Measurements from ENCODE around the gene KLF3. TPM values are rescaled to one million over a fixed set of nuclear protein-coding genes. Genes with fewer than 3 reads are reported as not detected.
A peak's percentile ranks its signal among the peaks of the same experiment; 100 is the strongest.

KLF3 gene
- total RNA-seq, 1 experiment from 2014 or later = 37.5 TPM

DNA sequence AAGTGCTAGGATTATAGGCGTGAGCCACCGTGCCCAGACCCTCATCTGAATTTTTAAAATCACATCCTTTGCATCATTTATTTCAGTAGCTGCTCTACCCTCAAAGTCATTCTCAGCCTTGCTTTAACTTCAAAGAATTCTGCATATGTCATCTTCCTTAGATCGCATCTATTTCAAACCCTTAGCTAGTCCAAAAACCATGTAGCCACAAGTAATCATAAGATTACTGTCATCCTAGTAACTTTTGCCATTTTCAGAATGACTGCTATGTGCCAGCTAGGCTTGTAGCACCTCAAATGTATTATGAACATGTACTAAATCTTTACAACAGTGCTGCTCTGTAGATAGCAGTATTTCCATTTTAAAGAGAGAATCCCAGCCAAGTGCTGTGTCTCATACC lies 45.5 kb upstream of the KLF3 start:
- Histone ChIP-seq H3K9me3 (ENCODE audit: insufficient read depth, low read depth) (no peaks in the 10 kb centered on the region), H3K27ac (no peak overlapping the region), H3K79me2 (ENCODE audit: low read depth) (no peaks in the 10 kb centered on the region), H3F3A (ENCODE audit: insufficient read depth, low read depth) (peaks cover 41% of the 10 kb centered on the region), H3K36me3 (ENCODE audit: low read depth) (no peaks in the 10 kb centered on the region), H3K4me3 (no peak overlapping the region), H3K4me1 (replicated peaks; ENCODE audit: insufficient read depth) (peaks cover 55% of the 10 kb centered on the region), H3K9me2 (ENCODE audit: insufficient read depth) (no peaks in the 10 kb centered on the region), H4K20me1 (ENCODE audit: insufficient read depth) (no peaks in the 10 kb centered on the region), H3K4me2 (no peak overlapping the region), H3K27me3 (ENCODE audit: insufficient read depth, low read depth) (no peaks in the 10 kb centered on the region), H2AFZ (no peak overlapping the region)
- no peak for DNase-seq
- ChIA-PET POLR2A (ENCODE audit: unreplicated experiment) (no interaction called here), CTCF (no interaction called here)
- no TSS peak for BruUV-seq (replicated peaks)
- intact Hi-C loops (cut with micrococcal nuclease; ENCODE audit: unreplicated experiment) = no loop called here
- TF ChIP-seq EZH2 (IDR thresholded peaks at IDR 0.05; ENCODE audit: low read depth) = no peak
- TF ChIP-seq, protein P1, sequence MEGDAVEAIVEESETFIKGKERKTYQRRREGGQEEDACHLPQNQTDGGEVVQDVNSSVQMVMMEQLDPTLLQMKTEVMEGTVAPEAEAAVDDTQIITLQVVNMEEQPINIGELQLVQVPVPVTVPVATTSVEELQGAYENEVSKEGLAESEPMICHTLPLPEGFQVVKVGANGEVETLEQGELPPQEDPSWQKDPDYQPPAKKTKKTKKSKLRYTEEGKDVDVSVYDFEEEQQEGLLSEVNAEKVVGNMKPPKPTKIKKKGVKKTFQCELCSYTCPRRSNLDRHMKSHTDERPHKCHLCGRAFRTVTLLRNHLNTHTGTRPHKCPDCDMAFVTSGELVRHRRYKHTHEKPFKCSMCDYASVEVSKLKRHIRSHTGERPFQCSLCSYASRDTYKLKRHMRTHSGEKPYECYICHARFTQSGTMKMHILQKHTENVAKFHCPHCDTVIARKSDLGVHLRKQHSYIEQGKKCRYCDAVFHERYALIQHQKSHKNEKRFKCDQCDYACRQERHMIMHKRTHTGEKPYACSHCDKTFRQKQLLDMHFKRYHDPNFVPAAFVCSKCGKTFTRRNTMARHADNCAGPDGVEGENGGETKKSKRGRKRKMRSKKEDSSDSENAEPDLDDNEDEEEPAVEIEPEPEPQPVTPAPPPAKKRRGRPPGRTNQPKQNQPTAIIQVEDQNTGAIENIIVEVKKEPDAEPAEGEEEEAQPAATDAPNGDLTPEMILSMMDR (conservative IDR thresholded peaks at IDR 0.05) = no peak

DNA sequence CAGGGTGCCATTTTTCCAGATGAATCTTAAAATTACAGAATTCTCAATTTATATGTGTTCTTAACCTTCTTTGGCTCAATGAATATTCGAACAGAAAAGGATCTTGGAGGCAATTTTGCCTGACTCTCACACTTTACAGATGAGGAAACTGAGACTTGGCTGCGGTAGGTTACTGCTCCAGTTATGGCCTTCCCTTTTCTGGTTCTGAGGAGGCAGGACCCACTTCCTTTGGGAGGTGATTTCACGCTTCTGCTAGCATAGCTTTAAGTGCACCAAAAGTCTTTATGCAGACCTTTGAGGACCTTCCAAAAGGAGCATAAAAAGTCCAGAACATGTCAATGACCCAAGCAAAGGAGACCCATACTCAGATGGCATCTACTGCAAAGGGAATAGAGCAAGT lies 44.7 kb upstream of the KLF3 start:
- H3K9me2 ChIP-seq (ENCODE audit: insufficient read depth) = no peaks in the 10 kb centered on the region
- H2AFZ ChIP-seq = no peak overlapping the region
- ChIA-PET CTCF (interaction anchor here (2.3 kb wide), 1 partner anchor 109 kb away, joined by 5 read pairs; no protein-coding TSS in a partner anchor), POLR2A (ENCODE audit: unreplicated experiment) (no interaction called here)
- no peak overlapping the region for H3K4me3 ChIP-seq
- H3K27me3 ChIP-seq (ENCODE audit: insufficient read depth, low read depth) = no peaks in the 10 kb centered on the region
- H3K36me3 ChIP-seq (ENCODE audit: low read depth) = no peaks in the 10 kb centered on the region
- TF ChIP-seq EZH2 (IDR thresholded peaks at IDR 0.05; ENCODE audit: low read depth) = no peak
- TF ChIP-seq, protein P1 (conservative IDR thresholded peaks at IDR 0.05) = no peak
- no peak for DNase-seq
- H3K9me3 ChIP-seq (ENCODE audit: insufficient read depth, low read depth) = no peaks in the 10 kb centered on the region
- H3F3A ChIP-seq (ENCODE audit: insufficient read depth, low read depth) = peaks cover 41% of the 10 kb centered on the region
- H4K20me1 ChIP-seq (ENCODE audit: insufficient read depth) = no peaks in the 10 kb centered on the region
- no peak overlapping the region for H3K4me2 ChIP-seq
- BruUV-seq (replicated peaks) = no TSS peak
- H3K79me2 ChIP-seq (ENCODE audit: low read depth) = no peaks in the 10 kb centered on the region
- peaks cover 56% of the 10 kb centered on the region for H3K4me1 ChIP-seq (replicated peaks; ENCODE audit: insufficient read depth)
- no peak overlapping the region for H3K27ac ChIP-seq
- intact Hi-C loops (cut with micrococcal nuclease; ENCODE audit: unreplicated experiment) = no loop called here

DNA sequence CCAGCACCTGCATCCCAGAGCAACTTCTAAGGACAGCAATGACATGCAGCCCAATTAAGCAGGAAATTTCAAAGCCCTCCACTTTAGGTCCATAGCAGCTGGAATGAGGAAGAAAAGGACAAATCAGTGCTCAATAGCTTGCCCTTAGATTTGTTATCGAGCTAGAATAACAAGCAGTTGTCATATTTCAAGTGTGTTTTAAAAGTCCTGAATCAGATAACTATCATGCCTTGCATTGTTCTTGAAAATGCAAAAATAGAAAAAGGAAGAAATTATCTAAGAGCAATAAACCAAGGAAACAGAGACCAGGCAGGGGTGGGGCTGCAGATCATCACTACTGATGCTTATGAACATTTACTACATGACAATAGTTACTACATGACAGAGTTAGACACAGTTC lies 43.9 kb upstream of the KLF3 start:
- H3K4me2 ChIP-seq = peak overlapping the region; percentile 77
- intact Hi-C loops (cut with micrococcal nuclease; ENCODE audit: unreplicated experiment) = loop anchor here (2.0 kb wide), 1 partner anchor 47 kb away; no protein-coding TSS in a partner anchor
- H3K36me3 ChIP-seq (ENCODE audit: low read depth) = no peaks in the 10 kb centered on the region
- POLR2A ChIA-PET (ENCODE audit: unreplicated experiment) = interaction anchor here (0.6 kb wide), 1 partner anchor 72 kb away, joined by 6 read pairs; no protein-coding TSS in a partner anchor
- no peaks in the 10 kb centered on the region for H3K27me3 ChIP-seq (ENCODE audit: insufficient read depth, low read depth)
- H3K9me3 ChIP-seq (ENCODE audit: insufficient read depth, low read depth) = no peaks in the 10 kb centered on the region
- H2AFZ ChIP-seq = no peak overlapping the region
- peak overlapping the region; percentile 78; the same call in 1 of the 2 replicates for H3K27ac ChIP-seq
- BruUV-seq (replicated peaks) = no TSS peak
- no peaks in the 10 kb centered on the region for H3K9me2 ChIP-seq (ENCODE audit: insufficient read depth)
- no peak overlapping the region for H3K4me3 ChIP-seq
- DNase-seq = no peak
- no peaks in the 10 kb centered on the region for H3K79me2 ChIP-seq (ENCODE audit: low read depth)
- CTCF ChIA-PET = interaction anchor here (0.7 to 2.3 kb wide), 2 partner anchors 108 to 297 kb away, joined by 3 to 5 read pairs; no protein-coding TSS in a partner anchor
- no peaks in the 10 kb centered on the region for H4K20me1 ChIP-seq (ENCODE audit: insufficient read depth)
- H3F3A ChIP-seq (ENCODE audit: insufficient read depth, low read depth) = peaks cover 41% of the 10 kb centered on the region
- H3K4me1 ChIP-seq (replicated peaks; ENCODE audit: insufficient read depth) = peaks cover 56% of the 10 kb centered on the region
- TF ChIP-seq, protein P1 (conservative IDR thresholded peaks at IDR 0.05) = no peak
- no peak for TF ChIP-seq EZH2 (IDR thresholded peaks at IDR 0.05; ENCODE audit: low read depth)

Measured in PC-9 (cell line).